Suprapubic skin (tissue), 4 donors: ENCODE results near the gene PRDX6.
A peak's percentile ranks its signal among the peaks of the same experiment; 100 is the strongest.

ENCODE experiments used
- EP300 ChIP-seq: sonication (generic); formaldehyde crosslinking; IDR thresholded peaks from one replicate; pipeline ENCODE4 v1.6.1; 2017; ENCODE audit warnings: antibody characterized with exemption
- POLR2AphosphoS5 ChIP-seq, 3 donors: sonication (generic); formaldehyde crosslinking; IDR thresholded peaks; one replicate each; pipeline ENCODE4 v1.6.1; 2017; ENCODE audit warnings: antibody characterized with exemption in 3 of 3
- TF ChIP-seq, protein P1 (sequence below), 2 donors: fragments of 200-600 bp in 1 of 2; fragments of 450-650 bp in 1 of 2; sonication (generic) in 1 of 2; IDR thresholded peaks; one replicate each; pipeline ENCODE4 v1.5.1; 2016 to 2019; ENCODE audit warnings: antibody characterized with exemption in 2 of 2, mild to moderate bottlenecking in 1 of 2, moderate library complexity in 1 of 2

DNA sequence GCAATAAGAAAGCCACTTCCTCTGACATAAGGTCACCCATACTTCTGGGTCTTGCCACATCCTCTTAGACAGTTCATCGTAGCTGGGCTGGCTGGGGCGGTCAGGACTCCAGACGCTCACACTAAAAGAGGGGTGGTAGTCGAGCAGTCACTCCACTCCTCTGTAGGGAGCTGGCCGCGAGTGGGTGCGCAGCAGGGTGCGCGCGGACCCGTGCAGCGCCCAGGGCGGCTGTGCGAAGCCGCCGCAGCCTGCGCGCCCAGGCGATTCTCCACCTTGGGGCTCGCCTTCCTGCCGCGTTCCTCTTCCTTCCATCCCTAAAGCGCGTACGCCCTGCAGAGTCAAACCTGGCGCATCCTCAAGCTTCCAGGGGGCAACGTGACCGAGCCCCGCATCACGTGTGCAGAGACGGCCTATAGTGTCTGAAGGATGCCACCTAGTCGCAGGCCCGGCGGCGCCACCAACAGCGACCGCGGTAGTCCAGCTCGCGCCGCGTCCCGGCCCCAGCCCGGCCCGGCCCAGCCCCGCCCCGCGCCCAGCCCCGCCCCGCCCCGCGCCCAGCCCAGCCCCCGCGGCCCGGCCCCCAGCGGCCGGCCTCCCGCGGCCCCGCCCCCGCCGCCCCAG lies 360 bp upstream of the PRDX6 start:
- TF ChIP-seq, protein P1, sequence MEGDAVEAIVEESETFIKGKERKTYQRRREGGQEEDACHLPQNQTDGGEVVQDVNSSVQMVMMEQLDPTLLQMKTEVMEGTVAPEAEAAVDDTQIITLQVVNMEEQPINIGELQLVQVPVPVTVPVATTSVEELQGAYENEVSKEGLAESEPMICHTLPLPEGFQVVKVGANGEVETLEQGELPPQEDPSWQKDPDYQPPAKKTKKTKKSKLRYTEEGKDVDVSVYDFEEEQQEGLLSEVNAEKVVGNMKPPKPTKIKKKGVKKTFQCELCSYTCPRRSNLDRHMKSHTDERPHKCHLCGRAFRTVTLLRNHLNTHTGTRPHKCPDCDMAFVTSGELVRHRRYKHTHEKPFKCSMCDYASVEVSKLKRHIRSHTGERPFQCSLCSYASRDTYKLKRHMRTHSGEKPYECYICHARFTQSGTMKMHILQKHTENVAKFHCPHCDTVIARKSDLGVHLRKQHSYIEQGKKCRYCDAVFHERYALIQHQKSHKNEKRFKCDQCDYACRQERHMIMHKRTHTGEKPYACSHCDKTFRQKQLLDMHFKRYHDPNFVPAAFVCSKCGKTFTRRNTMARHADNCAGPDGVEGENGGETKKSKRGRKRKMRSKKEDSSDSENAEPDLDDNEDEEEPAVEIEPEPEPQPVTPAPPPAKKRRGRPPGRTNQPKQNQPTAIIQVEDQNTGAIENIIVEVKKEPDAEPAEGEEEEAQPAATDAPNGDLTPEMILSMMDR (IDR thresholded peaks at IDR 0.05), result no peak
- peak in 2 of 3 donors; percentile 41 to 66 for TF ChIP-seq POLR2AphosphoS5 (IDR thresholded peaks at IDR 0.05)
- TF ChIP-seq EP300, result no peak
